NCI-H2227 (cell line): ENCODE measurements around the gene TMX1.

Source experiments
- DNase-seq: peaks from one replicate; lab custom pipeline; 2025; ENCODE audit not compliant: unreplicated experiment; lab: John Stamatoyannopoulos, UW

TMX1 gene

DNA sequence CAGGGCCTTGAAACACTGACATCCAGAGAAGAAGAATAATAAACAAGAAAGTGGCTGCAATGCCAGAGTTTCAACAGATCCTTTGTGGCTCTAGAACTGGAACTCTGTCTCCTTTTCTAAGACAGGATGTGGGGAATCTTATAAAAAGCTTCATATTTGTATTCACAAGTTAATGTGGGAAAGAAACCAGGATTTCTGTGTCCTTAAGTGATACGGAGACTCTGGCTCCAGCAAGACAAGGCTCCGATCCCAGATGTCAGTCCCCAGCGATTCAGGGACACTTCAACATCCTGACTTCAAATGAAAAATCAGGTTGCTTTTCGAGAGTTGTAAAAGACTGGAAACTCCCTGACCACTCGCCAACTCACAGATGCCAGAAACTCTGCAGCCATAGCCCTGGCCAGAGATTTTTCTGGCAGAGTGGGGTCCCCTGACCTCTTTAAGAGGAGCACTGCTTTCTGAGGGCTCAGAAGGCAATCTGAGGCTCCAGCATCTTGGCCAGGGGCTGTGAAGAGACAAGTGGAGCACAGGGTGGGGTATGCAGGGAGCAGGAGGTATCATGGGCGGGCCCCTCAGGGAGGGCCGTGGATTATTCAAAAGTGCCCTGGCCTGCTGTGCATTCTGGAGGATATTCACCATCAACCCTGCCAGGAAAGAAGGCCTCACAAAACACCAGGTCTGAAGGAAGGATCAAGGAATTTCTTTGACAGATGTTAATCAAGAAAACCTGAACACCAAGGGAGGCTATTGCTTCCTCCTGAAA lies 53.3 kb downstream of the TMX1 start:
- no peak for DNase-seq

DNA sequence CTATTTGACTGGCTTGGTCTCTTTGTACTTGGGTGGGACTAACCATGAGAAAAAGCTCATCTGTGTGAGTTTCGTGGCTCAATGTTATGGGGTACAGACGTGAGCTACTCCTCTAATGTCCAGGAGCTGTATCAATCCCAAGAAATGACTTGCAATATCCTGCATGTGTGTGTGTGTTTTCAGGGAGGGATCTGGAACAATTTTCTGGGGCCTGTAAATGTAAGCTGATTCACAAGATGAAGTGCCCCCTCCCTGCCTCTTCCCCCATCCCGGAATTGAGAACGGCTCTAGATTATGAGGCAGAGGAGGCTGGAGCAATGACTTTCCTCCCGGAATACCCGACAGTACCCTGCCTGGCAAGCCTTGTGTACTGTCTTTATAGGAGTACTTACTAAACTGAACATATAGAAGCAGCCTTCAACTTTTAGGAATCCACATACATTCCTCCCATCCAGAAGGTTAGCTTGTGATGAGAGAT lies 53.9 kb downstream of the TMX1 start:
- no peak for DNase-seq

DNA sequence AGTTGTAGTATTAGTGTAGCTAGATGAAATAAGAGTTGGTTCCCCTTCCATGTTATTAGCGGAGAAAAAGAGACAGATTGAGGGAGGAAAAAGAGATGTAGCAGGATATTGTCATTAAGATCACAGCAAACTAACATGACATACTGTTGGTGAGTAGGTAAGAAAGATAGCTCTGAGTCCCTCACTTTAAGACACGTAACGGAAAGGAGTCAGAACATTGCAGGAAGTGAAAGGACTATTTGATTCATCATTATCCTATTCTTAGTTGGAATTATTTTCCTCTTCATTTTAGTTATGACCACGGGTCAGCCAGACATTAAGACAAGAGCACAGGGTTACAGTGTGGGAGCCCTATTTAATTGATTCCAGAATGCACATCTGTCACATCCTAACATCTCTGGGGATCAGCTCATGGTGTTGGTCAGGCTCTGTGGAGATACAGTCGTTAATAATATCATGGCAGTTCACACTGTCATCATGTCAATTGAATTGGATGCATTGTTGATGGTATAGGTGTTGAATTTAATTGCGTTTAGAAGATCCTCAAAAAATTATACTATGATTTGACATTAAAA lies 55.0 kb downstream of the TMX1 start:
- DNase-seq = no peak

DNA sequence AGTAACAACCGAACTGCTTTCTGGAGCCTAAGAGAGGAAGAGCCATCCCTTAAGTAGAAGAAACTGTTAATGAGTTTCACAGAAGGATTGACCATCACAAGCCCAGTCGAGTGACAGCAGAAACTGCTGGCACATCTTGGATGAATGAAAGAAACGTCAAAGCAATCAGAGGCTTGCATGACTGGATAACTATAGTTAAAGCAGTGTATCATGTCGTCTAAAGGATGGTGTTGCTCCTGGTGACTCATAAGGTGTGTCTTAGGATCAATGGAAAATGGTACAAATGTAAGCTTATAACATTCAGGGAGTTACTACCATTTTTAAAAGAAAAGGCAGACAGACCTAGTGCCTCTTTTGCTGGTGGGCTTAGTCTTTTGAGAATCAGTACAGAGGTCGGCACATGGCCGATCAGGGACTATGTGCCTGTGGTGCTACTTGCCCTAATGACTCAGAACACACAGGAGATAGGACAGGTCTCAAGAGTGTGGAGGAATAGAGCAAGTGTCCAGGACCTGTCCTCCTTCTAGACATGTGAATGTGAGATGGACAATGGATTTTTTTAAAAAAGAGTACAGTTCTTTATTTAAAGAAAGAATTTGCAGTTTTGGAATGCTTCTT lies 55.7 kb downstream of the TMX1 start:
- DNase-seq = no peak

DNA sequence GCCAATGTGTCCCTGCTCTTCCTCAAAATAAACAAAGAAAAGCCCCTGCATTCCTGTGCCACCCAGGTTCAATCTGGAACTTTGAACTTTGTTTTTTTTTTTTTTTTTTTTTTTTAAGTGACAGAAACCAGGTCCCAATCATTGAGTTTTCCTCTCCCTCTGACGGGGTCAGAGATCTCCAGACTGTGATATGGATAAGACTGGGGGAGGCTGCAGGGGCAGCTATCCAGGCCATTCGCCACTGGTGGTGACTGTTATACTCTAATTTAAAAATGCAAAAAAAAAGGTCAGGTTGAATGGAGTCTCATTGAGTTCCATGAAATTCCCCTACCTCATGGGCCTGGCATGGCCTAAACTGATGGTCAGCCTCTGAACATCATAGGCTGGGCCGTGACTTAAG lies 57.0 kb downstream of the TMX1 start:
- DNase-seq = no peak

DNA sequence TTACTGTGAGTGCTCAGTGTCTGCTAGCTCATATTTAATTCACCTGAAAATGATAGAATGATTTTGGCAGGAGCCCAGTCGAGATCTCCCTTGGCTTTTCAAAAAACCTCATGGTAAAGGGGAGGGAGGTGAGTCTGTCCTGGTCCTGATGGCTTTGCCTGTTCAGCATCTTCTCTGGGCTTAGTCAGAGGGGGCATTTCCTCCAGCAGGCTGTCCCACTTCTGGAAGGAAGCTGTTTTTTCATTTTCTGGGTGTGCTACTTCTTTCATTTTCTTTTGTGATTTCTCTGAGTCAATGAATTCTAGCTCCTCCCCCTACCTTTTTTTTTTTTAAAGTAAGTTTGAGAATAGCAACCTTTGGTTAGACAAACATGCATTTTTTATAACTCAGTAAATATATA lies 58.8 kb downstream of the TMX1 start:
- DNase-seq = no peak

DNA sequence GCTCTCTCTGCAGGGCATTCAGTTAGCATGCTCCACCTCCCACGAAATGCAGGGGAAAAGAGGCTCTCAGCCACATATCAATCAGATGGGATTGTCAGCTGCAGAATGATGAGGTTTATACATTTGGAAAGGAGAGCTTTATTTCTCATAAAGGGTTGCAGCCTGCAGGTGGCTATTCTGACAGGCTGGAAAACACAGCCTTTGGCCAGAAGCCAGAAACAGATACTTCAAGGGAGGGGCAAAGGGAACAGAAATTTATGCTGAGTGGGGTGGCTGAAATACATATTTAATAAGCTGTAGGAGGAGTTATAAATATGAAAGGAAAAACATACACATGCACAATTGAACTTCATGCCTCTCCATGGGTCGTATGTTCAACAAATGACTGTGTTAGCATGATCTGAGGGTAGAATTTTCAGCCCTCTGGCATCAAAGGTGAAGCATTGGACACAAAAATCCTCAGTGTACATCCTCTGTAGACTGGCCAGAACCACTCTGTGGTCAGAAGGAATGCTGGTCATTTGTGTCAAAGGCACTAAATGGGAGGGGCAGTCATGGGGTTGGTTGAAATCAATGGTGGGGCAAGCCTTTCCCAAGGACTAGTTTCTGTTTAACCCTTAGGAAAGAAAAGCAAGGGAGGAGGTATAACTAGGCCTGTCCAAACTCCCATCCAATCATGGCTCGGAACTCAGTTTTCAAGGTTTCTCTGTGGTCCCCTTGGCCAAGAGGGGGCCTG lies 62.4 kb downstream of the TMX1 start:
- peak; percentile 46 for DNase-seq

DNA sequence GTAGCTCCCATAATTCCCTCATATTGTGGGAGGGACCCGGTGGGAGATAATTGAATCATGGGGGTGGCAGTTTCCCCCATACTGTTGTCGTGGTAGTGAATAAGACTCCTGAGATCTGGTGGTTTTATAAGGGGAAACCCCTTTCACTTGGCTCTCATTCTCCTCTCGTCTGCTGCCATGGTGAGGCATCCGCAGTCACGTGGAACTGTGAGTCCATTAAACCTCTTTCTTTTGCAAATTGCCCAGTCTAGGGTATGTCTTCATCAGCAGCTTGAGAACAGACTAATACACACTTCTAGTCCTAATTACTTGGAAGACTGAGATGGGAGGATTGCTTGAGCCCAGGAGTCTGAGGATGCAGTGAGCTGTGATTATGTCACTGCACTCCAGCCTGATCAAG lies 64.4 kb downstream of the TMX1 start:
- no peak for DNase-seq

DNA sequence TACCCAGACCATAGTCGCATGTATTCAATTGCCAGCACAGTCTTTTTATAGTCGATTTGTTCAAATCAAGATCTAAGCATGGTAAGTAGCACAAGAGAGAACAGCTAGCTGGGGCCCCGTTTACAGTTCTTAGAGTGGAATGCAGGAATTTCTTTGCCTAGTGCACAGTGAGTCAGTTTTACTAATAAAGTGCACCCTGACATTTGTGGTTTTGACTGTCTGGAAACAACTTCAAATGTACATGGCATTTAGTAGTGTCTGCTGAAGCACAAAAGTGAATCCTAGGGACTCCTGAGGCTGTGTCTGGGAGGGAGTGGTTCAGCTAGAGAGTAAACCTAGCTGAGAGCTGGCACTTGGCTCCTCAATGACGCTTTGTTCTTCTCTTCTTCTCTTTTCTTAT lies 64.9 kb downstream of the TMX1 start:
- DNase-seq = no peak

DNA sequence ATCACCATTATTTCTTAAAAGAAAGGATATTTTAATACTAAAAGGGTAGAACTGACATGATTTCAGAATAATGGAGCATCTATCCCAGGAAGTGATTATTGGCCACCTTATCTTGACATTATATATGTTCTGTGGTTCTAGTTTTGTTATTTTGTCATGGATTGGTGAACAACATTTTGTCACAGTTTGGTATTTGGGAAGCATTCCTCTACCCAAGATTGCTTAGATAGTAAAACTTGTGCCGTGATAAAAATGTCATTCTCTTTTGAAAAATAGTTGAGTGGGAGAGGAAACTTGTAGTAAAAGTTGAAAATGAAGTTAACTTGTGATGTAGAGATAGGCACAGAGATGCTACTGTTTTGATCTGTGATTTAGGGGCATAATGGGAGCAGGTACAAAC lies 65.7 kb downstream of the TMX1 start:
- DNase-seq = no peak
